ENCODE results near the gene HSD17B11.
A peak's percentile ranks its signal among the peaks of the same experiment; 100 is the strongest.
"Not testable (repeated sequence)": the region's sequence is repeated elsewhere in the genome, so short reads cannot be mapped to it uniquely, and the experiment has no call there.

The HSD17B11 gene, protein sequence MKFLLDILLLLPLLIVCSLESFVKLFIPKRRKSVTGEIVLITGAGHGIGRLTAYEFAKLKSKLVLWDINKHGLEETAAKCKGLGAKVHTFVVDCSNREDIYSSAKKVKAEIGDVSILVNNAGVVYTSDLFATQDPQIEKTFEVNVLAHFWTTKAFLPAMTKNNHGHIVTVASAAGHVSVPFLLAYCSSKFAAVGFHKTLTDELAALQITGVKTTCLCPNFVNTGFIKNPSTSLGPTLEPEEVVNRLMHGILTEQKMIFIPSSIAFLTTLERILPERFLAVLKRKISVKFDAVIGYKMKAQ

DNA sequence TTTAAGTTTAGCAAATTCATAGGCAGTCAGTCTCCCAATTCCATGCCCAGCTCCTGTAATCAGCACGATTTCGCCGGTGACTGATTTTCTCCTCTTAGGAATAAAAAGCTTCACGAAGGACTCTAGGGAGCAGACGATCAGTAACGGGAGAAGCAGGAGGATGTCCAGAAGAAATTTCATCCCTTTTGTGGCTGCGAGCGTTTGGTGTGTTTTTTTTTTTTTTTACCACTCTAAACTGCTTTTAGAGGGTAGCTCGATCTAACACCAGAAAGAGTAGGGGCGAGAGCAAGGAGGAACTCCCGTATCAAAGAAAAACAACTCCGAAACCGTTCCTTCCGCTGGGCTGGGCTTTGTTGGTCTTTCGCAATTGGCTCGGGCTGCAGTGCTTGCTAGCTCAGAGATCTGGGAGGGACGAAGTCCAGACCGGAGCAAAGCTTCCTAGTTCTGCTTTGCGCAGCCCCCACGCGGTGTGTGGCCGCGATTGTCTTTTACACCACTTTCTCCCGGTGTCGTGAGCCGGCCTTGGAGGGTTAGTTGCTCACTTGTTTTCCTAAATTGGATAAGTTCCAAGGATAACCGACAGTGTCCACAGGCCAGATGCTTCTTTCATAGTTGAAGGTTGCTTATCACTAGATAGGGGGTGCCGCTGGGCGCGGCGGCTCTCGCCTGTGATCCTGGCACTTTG is at the start of gene HSD17B11:
Gene HSD17B11, minus strand, starts transcription at position 298 of the 685 bp plus-strand sequence. Its CDS starts 118 bp downstream, at position 180.
- DNase-seq, result peak; percentile 79 to 80

DNA sequence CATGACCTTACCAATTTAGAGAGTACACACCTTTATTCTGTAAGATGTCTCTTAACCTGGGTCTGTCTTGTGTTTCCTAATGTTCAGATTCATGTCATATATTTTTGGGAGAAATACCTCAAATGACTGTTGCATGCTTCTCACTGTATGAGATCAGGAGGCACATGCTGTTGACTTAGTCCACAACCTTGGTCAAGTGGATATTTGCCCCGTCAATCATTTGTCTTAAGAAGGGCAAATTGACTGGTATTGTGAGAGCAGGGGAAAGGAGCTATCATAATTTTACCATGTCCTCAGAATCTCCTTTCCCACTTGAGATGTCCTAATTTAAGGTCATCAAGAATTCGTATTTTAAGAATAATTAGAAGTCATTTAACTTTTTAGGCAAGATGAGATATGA is 42.4 kb upstream of the HSD17B11 start:
- DNase-seq, result no peak

DNA sequence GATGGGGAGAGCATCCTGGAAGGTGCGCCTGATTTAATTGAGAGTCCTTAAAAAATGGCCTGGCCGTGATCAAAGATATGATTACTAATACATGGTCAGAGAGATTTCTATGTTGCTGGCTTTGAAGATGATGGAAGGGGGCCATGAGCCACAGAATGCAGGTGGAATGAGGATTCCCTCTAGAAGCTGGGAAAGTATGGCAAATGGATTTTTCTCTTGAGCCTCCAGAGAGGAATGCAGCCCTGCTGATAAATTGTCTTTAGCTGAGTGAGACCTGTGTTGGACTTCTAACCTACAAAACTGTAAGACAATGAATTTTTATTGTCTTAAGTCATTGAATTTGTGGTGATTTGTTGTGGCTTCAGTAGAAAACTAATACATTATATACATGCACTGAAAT is 39.0 kb upstream of the HSD17B11 start:
- no peak for DNase-seq

DNA sequence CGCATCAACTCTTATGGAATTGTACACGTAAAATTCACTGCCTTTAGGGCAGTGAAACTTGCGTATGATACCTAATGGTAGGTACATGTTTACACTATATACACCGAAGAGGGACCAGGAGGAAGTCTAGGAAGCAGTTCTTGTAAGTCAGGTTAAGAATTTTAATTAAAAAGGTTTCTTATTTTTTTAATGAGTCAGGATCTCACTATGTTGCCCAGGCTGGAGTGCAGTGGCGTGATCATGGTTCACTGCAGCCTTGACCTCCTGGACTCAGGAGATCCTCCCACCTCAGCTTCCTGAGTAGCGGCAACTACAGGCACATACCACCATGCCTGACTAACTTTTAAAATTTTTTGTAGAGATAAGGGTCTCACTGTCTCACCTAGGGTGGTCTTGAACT is 38.0 kb upstream of the HSD17B11 start:
- no peak for DNase-seq

DNA sequence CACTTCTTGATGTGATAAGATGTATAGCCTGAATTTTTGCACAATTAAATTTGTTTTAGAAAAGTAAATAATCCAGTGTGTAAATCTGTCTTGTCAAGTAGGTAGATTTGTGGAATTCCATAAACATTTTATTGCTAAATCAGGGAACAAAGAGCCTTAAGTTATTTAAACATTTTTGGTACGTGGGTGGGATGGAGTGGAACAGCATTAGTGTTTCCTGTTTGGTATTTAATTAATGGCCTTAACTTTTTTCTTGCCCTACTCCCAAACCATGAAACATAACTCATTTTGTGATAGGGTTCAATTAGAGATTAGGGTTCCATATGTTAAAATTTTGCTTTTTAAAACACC is 36.5 kb upstream of the HSD17B11 start:
- DNase-seq, result no peak

DNA sequence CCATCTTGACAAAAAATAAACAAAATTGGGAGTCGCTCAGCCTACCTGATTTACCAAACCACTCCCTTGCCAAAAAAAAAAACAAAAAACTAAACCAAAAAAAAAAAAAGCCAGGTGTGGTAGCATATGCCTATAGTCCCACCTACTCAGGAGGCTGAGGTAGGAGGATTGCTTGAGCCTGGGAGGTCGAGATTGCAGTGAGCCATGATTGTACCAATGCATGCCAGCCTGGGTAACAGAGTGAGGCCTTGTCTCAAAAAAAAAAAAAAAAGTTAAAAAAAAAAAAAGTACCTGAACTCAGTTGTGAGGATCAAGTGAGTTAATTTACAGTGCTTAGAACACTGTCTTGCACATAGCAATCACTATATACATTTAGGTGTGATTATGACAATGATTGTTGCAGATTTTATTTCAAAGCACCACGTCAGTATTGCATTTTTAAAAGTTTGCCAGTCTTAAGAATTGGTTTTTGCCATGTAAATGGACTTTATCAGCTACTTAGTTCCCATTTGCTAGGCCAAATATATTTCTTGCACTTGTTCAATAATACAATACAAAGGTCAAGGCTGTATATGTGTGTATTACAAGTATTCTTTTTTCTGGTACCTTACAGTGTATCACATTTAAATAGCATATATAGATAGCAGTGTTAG is 36.0 kb upstream of the HSD17B11 start:
- DNase-seq, result no peak

DNA sequence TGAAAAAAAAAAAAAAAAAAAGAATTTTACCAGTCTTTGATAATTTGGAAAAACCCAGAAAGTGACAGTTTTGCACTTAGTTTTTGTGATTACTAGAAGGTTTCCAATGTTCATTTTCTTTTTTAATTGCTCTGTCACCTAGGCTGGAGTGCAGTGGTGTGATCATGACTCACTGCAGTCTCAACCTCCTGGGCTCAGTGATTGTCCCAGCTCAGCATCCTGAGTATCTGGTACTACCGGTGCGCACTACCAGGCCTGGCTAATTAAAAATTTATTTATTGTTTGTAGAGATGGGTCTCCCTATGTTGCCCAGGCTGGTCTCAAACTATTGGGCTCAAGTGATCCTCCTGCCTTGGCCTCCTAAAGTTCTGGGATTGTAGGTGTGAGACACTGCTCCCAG is 34.7 kb upstream of the HSD17B11 start:
- no peak for DNase-seq

DNA sequence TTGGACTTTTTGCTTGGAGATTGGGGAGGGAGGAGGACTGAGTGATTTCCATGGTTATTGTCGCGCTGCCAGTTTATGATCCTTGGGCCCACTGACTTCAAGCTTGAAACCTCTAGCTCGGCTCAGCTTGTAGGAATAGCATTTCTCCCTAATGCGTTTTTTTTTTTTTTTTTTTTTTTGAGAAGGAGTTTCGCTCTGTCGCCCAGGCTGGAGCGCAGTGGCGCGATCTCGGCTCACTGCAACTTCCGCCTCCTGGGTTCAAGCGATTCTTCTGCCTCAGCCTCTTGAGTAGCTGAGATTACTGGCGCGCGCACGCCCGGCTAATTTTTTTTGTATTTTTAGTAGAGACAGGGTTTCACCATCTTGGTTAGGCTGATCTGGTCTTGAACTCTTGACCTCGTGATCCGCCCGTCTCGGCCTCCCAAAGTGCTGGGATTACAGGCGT is 33.1 kb upstream of the HSD17B11 start:
- DNase-seq, result not testable (repeated sequence)

DNA sequence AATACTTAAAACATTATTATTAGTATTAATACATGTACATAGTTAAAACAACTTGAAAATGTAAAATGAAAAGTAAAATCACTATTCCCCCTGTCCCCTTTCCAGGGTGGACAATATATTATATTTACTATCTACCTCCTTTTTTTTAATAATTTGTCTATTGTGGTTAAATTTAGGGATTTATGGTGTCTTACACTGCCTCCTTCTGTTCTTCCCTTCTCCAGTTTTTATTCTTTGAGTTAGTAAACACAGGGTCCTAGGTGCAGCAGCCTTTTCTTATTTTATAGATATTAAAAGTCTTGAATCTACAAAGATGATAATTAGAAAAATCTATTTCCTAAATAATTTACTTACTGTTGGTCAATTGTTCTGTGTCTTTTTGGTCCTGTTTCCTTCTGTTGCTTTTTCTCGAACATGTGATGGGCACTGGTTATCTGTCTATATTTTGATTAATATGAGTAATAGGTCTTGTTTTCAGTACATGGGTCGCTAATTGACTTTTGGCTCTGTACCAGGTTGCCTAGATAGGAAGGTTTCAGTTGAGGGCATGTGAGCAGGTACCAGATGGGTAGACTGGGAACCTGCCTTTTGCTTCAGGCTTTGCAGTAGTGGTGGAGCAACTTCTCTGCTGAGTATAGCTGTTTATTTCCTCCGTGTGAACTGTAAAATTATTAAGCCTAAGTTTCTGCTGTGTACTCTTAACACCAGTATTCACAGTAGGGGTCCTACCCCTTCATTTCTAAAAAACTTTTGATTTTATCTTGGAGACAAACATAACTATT is 32.5 kb upstream of the HSD17B11 start:
- no peak for DNase-seq

DNA sequence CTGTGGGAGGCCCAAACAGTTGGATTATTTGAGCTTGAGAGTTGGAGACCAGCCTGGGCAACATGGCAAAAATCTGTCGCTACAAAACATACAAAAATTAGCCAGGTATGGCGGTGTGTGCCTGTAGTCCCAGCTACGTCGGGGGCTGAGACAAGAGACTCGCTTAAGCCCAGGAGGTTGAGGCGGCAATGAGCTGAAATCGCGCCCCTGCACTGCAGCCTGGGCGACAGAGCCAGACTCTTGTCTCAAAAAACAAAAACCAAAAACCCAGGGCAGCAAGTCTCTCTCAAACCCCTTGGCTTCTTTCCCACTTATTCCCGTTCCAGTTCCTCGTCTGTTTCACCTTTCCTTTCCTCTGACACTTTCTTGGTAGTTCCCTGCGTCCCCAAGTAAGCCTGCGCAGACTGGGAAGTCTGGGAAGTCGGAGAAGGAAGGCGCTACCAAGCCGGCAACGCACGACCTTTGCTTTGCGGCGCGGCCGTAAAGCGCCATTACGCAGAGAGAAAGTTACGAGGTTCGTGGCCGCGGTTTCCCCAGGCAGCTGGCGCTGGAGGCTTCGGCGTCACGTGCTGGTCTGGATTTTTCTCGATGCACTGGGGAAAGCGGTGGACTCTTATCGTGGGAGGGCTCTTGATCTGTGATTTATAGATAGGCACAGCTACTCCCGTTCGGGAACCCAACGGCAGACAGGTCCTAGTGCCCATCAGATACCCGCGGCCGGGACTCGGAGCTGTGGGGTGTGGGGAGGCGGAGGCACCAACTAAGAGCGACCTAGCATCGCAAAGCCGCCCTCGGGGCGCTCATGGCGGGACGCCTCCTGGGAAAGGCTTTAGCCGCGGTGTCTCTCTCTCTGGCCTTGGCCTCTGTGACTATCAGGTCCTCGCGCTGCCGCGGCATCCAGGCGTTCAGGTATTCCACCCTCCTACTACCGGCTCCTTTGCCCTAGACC is 31.4 kb upstream of the HSD17B11 start, which contains the start of gene NUDT9:
Gene NUDT9, plus strand, starts transcription at position 470 of the 949 bp plus-strand sequence. Its CDS starts 333 bp downstream, at position 803.
- DNase-seq, result peak; percentile 89 to 90

DNA sequence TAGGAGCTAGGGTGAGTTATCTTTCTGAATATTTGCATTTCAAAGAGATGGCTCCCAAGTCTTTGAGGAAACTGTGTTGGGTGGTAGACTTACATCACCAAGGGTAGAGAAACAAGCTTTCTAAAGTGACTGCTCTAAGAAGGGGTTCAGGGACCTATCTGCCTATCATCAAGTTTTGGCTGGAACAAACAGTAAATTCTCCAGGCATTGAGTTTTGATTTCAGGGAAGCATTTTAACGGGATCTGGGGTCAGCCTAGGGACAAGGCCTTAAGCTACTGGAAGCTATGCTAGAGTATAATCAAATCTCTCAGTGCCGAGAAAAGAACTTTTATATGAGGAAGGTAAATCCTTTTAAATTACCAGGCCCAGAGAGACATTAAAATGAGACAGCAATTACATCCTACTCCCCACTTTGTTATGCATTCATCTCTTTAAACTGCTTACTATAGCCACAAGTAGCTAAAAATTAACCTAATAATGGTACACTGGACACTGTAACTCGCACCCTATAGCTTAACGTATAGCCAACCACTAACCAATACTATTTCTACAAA is 29.4 kb upstream of the HSD17B11 start:
- no peak for DNase-seq

DNA sequence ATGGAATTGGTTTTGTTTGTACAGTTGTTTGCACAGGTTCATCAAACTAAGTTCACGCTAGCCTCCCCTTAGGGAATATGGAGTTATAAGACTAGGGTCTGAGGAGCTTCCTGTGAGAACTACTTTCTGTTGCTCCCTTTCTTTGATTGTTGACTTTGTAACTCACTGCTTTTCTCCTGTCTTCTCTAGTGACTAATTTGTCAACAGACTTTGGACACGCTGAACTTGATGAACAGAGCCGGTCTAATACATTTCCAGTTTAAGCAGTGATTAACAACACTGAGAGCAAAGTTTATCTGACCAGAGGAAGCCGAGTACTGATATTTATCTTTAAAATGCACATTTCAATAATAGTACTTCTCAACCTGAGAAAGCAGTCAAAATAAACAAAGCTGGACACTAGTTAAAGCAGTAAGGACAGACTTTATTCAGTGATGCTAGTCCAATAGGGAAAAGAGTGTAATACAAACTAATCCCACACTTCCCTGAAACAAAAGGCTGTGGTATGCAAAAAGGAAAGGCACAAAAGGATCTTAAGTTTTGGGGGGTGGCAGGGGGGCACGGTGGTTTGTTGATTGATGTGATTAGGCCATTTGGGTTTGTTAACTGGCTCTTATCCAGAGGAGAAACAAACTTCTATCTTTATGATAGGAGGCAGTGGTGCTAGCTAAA is 28.7 kb upstream of the HSD17B11 start:
- DNase-seq, result no peak

DNA sequence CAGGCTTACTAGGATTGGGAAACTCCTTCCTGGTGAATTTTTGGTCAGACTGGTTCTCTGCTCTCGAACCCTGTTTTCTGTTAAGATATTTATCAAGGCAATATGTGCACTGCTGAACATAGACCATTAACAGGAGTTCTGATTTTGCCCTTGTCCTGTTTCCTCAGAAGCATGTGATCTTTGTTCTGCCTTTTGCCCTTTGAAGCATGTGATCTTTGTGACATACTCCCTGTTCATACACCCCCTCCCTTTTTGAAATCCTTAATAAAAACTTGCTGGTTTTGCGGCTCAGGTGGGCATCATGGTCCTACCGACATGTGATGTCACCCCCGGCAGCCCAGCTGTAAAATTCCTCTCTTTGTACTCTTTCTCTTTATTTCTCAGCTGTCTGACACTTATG is 27.4 kb upstream of the HSD17B11 start:
- DNase-seq, result not testable (repeated sequence)

DNA sequence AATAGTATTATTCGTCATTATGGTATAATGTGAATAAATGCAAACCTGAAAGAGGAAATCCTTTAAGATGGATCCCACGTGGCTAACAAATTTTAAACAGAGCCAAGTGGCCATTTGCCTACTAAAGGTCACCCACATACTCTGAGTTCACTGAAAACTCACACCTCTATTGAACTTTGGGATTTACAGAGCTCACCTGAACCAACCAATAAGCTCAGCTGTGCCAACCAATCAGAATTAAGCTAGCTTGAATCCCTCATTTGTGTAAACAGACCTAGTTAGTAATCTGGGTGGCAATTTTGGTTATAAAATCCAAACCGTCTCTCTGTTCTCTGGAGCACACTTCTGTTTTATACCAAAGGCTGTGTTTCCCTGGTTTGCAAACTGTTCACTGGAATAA is 26.0 kb upstream of the HSD17B11 start:
- DNase-seq, result no peak

DNA sequence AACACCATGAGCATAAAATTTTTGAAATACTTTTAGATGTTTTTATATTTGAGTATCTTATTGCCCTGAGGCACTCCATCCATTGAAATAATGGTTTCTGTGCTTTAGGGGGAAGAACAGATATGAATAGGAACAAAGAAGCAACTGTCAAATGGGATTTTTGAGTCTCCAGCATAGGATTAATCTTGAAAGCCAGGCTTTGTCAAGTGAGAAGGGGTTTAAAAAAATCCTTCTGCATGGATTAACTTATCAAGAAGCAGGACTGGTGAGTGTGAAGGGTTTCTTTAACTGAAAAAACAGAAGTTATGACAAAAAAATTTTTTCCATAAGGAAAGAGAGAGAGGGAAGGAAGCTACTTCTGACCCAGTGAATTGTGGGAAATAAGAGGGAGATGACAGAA is 23.8 kb upstream of the HSD17B11 start:
- no peak for DNase-seq

DNA sequence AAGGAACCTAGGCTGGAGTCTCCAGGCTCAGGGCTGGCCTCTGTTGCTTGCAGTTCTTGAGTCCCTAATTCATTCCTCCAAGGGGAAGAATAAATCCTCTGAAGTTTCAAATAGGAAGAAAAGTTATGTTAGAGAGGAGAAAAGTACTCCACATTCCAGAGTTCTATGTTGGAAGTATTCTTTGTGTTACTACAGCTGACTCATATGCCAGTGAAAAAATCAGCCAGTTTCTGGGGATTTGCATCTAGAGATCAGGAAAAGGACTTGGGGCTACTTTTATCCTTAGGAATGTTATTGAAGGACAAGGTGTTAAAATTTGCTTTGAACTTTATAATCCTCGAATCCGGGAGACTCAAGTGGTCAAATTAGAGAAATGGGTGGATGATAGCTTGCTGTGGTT is 19.7 kb upstream of the HSD17B11 start:
- DNase-seq, result no peak

DNA sequence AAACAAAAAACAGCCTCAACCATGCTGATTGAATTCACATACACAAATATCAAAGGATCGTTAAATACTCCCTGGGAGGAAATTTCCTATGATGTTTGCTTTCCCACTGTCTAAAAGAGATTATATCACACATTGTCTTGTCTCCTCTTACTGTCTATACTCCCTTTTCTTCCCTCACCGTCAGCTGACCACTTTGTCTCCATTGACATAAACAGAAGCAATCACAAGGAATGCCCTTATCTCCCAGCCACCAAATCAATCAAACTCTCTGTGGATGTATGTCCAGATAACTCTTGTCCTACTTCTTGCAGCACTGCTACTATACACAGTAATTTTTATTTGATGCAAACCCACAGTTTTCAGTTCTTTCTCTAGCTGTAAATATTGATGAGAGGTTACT is 19.2 kb upstream of the HSD17B11 start:
- no peak for DNase-seq

DNA sequence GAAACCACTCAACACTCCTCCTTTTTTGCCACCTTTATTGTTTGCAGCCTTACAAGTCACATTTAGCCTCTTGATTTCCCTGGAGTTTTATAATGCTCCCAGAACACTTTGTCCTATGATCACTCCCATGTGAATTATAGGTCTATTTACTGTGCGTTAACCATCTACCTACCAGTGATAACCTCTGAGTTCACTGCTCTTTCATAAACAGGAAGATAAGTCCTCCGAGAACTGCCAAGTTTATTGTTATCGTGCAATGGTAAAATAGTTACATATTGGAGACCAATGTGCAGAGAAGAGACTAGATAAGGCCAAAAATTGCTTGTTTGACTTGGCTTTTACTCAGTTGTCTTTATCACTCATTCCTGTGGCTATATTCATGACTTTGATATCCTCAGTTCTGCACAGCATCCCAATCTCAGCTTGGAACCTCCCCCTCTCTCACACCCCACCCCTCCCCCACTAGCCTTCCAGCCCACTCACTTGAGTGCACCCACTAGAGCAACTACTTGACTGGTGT is 18.5 kb upstream of the HSD17B11 start:
- DNase-seq, result no peak

DNA sequence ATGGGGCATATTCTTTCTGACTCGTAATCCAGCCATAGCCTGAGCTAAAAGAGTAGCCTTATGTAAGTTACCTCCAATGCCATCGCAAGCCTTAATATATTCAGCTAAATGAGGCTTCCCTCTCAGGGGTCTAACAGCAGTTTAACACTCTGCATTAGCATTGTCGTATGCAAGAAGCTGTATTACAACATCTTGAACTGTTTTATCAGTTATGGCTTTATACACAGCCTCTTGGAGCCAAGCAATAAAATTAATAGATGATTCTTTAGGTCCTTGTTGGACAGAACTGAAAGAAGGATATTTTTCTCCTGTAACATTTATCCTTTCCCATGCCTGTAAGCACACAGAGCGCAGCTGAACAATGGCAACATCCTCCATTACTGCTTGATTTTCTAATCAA is 15.9 kb upstream of the HSD17B11 start:
- not testable (repeated sequence) for DNase-seq

DNA sequence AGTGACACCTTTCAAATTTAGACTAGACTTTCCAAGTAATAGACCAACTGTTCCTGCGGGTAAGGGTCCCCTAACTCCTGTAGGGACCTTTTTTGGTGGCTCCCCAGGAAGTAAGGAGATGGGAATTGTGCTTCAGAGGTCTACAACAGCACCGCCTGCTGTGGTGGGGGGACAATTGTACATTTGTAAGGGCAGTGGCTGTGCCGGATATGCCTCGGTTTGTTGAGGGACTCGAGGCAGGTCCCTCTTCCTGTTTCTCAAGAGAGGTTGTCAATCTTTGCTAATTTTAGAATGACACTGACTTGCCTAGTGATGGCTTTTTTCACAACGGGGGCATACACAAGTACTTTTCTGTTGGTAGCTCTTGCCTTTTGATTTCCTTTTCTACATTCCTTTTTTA is 15.5 kb upstream of the HSD17B11 start:
- no peak for DNase-seq
